NCI-H446 treated with DMSO at 0.1 percent for 48 hours (cell line): ENCODE measurements around the gene RPL36A.

Experiments
- DNase-seq: peaks from one replicate; lab custom pipeline; 2025; lab: John Stamatoyannopoulos, UW

Gene RPL36A

DNA sequence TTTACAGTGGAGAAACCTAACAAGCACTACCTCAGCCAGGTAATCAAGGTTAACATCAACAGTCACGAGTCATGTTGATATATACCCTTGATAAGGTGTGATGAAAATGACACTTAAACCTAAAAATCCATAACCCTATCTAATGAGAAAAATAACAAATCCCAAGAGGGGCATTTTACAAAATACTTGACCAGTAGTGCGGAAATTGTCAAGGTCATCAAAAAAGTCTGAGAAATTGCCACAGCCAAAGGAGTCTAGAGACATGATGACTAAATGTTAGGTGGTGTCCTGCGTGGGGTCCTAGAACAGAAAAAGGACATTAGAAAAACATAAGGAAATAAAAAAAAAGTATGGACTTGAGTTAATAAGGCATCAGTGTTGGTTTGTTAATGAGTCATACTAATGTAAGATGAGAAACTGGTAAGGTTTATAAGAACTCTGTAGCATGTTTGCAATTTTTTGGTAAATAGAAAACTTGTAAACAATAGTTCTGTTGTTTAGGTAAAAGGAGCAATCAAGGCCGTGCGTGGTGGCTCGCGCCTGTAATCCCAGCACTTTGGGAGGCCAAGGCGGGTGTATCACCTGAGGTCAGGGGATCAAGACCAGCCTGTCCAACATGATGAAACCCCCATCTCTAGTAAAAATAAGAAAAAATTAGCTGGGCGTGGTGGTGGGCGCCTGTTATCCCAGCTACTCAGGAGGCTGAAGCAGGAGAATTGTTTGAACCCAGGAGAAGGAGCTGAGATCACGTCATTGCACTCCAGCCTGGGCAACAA, 2.9 kb downstream of the RPL36A start:
- no peak for DNase-seq

GRCh38 chrX:101394372-101394771, 3.6 kb downstream of the RPL36A start:
- no peak for DNase-seq

DNA sequence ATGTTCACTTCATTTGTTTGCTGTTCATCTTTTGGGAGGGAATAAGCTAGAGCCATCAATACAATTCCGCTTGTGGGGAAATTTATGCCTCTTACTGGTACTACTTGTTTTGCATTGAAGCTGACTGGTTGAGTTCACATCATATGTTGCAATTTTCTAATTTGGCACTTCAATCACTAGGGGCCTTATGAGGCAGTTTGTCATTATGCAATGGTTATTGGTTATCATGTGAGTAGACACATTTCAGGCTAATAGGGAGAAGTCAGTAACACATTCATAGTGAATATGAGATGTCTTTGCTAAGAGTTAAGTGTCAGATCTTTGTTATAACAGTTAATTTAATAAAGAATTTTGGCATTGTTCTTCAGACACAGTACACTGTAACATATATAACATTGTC, 5.0 kb downstream of the RPL36A start:
- no peak for DNase-seq

- no peak for DNase-seq
Observed at GRCh38 chrX:101397779-101398178, 7.0 kb downstream of the RPL36A start.

DNA sequence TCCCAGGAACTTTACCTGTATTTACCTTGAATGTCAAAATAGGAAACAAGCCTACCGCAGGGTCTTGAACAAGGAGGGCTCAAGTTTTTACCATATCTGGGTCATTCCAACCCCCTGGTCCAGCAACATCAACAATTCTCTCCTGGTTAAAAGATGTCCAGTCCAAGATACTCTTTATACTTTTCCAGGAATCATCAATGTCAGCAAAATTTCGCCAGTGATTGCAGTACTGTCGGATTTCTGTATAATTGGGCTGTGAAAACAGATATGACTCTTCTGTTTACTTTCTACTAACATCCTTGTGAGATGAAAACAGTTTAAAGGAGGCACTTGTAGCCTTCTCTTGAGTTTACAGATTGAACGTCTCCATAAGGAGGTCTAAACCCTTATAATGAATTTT, 7.9 kb downstream of the RPL36A start:
- no peak for DNase-seq

DNA sequence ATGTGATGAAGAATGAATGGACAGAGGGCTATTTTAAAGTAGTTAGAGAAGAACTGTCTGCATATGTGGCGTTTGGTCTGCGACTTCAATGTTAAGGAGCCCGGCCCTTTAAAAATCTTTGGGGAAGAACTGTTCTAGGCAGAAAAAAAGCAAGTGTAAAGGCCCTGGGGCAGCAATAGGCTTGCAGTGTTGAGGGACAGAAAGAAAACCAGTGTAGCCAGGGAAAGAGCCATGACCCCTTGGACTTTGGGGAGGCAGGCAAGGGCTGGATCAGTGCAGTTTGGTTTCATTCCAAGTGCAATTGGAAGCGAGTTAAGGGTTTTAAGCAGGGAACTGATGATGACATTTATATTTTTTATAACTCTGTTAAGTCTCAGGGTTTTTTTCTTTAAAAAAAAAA, 9.0 kb downstream of the RPL36A start:
- DNase-seq = no peak

DNA sequence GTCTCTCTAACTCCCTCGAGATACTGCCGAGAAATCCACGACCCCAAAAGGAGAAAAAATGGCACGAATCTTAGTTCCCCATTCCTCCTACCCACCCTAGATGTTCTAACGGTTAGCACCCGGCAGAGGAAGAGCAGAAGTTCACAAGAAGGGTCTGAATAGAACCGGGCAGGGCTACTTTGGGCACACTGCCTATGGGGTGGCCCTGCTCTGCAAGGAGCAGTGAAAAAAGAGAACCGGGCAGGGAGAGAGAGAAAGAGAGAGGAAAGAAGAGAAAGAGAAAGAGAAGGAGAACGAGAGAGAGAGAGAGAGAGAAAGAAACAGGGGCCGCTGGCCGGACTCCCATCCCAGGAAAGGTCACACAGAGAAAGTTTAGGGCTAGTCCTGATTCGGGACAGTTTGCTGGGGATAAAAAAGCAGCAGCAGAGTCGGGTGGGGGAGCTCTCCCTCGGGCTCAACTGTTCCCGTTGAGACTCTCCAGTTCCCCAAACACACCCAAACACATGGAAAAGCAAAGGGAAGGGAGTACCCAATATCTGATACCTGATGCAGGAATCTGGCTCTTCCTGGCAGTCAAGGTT, 16.4 kb downstream of the RPL36A start:
- no peak for DNase-seq

- DNase-seq = peak; percentile 96
Observed at GRCh38 chrX:101407748-101408531, 17.1 kb downstream of the RPL36A start, which contains the start of the genes GLA and HNRNPH2. TSS of gene GLA (minus strand) at chrX:101407925. CDS start at chrX:101407903, 22 bp downstream. TSS of gene HNRNPH2 (plus strand) at chrX:101408222. CDS start at chrX:101411989, 3,767 bp downstream.

DNA sequence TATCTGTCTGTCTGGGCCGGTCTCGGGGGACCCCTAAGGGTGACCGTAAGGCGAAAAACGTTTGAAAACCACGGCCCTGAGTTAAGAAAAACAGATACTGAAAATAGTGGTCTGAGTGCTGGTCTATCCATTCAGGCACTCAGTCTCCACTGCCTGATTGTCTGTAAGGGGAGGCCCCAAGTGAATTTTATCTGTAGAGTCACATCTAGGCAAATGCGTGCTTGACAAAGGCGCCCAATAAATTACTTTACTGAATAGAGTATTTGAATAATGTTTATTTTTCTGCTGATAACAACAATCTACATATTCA, 17.7 kb downstream of the RPL36A start:
- DNase-seq = no peak

DNA sequence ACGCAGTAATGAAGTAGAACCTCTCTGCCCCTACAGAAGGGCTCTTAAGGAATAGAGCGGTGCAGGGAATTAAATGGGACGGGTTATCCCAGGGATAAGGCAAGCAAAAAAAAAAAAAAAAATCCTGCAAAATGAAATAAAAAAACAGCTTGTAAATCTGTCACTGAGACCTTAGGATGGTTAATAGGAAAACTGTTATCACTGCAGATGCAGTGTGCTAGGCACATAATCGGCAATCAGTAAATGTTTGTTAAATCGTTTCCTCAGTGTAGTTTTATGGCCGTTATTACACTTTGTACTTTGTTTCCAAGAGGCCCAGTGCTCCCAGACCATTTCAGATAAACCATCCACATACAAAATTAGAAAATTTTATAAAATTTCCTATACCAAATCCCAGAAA, 18.2 kb downstream of the RPL36A start:
- DNase-seq = no peak

GRCh38 chrX:101410461-101410860, 19.6 kb downstream of the RPL36A start:
- DNase-seq = no peak

DNA sequence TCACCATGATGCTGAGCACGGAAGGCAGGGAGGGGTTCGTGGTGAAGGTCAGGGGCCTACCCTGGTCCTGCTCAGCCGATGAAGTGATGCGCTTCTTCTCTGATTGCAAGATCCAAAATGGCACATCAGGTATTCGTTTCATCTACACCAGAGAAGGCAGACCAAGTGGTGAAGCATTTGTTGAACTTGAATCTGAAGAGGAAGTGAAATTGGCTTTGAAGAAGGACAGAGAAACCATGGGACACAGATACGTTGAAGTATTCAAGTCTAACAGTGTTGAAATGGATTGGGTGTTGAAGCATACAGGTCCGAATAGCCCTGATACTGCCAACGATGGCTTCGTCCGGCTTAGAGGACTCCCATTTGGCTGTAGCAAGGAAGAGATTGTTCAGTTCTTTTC, 21.2 kb downstream of the RPL36A start:
- DNase-seq = no peak

- peak; percentile 39 for DNase-seq
Observed at GRCh38 chrX:101415180-101416145, 24.7 kb downstream of the RPL36A start.

GRCh38 chrX:101416691-101417090, 25.9 kb downstream of the RPL36A start:
- no peak for DNase-seq

DNA sequence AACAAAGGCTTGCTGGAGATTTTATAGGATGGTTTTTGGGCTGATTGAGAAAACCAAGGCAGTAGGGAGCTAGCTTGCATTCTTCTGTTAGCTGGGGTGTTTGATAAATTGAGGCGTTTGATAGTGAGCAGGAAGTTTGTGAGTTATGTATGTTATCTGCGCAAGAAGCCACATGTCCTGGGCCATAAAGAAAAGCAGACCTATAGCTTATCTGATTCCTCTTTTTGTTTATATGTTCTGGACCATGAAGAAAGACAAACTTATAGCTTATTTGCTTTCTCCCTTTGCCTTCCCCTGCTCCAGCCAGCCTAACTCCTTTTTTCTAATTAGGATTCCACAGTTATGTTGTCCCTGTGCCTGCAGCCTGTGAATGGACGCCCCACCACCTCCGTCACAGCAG, 26.4 kb downstream of the RPL36A start:
- DNase-seq = no peak

- DNase-seq = no peak
Observed at GRCh38 chrX:101417981-101418841, 27.4 kb downstream of the RPL36A start.

- DNase-seq = no peak
Observed at GRCh38 chrX:101419489-101419888, 28.7 kb downstream of the RPL36A start.

GRCh38 chrX:101427954-101428353, 37.1 kb downstream of the RPL36A start:
- no peak for DNase-seq

DNA sequence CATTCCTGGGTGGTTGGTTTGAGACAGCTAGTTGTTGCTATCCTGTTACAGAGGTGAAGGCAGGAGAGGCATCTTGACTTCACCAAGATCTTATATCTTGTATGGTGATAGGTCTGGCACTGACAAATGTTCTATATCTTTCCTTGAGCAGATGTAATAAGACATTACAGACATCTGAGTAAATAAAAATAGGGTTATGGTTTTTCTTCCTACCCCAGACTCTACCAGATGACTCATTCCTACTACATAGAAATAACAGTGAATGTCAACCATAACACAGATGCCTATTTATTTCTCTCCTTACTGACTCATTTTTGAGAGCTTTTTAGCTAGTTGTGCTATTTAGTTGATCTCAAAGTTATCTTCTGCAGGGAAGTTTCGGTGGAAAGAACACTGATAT, 39.1 kb downstream of the RPL36A start:
- DNase-seq = no peak

DNA sequence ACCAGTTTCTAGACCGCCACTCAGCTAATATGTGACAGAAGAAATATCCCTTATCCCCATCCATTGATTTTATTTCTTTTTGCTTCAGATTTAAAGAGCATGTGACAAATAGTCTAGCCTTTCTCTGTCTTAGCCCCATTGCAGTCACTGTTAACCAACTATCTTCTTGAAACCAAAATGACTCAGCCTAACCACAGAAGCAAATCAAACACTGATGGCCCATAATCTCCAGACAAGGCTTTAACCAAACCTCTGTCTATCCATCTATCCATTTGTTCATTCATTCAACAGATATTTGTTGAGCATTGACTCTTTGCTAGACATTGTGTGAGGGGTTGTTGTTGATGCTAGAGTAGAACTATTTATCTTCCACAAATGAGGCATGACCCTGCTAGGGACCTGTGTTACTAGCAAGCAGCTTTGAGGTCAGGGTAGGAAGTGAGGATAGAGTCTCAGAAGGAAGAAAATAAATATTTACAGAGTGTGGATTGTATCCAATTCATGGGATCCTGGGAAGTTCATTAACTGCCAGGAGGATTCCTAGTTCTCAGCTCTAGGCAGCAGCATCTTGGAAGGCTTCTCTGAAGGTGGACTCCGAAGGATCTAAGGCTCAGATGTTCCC, 39.8 kb downstream of the RPL36A start:
- no peak for DNase-seq
